HUES6 (cell line): ENCODE results near the gene NLK.
"Not testable (repeated sequence)": the region's sequence is repeated elsewhere in the genome, so short reads cannot be mapped to it uniquely, and the experiment has no call there.

Source experiments
- H3K27ac ChIP-seq: 2 replicates; pipeline ENCODE4 v1.7.0; 2013; ENCODE audit warnings: low read depth, mild to moderate bottlenecking, low read length, inconsistent platforms
- H3K27me3 ChIP-seq: 2 replicates; pipeline ENCODE4 v1.6.1; 2013; ENCODE audit warnings: low read length; ENCODE audit not compliant: control insufficient read depth, insufficient read depth
- H3K36me3 ChIP-seq: 2 replicates; pipeline ENCODE4 v1.6.1; 2013; ENCODE audit warnings: low read length; ENCODE audit not compliant: control insufficient read depth, insufficient read depth
- H3K4me1 ChIP-seq: 2 replicates; pipeline ENCODE4 v1.6.1; 2013; ENCODE audit warnings: low read length; ENCODE audit not compliant: control insufficient read depth, insufficient read depth
- H3K4me3 ChIP-seq: 2 replicates; pipeline ENCODE4 v1.5.1; 2013; ENCODE audit warnings: low read depth, low read length
- H3K9ac ChIP-seq: one replicate; pipeline ENCODE4 v1.6.1; 2013; ENCODE audit warnings: mild to moderate bottlenecking, low read length
- H3K9me3 ChIP-seq: 2 replicates; pipeline ENCODE4 v1.6.1; 2013; ENCODE audit warnings: low read depth, low read length; ENCODE audit not compliant: control insufficient read depth, insufficient read depth

The NLK gene

GRCh38 chr17:28008513-28008912 lies 34.0 kb upstream of the NLK start:
- H3K4me3 ChIP-seq = no peak overlapping the region
- no peak overlapping the region for H3K9ac ChIP-seq
- no peaks in the 10 kb centered on the region for H3K36me3 ChIP-seq
- H3K4me1 ChIP-seq = no peaks in the 10 kb centered on the region
- H3K9me3 ChIP-seq = no peaks in the 10 kb centered on the region
- no peak overlapping the region for H3K27ac ChIP-seq
- H3K27me3 ChIP-seq = peaks cover 7% of the 10 kb centered on the region; the same call in 1 of the 2 replicates

GRCh38 chr17:28010406-28010805 lies 32.1 kb upstream of the NLK start:
- Histone ChIP-seq H3K4me1 (no peaks in the 10 kb centered on the region), H3K4me3 (no peak overlapping the region), H3K9me3 (no peaks in the 10 kb centered on the region), H3K36me3 (no peaks in the 10 kb centered on the region), H3K27me3 (peaks cover 7% of the 10 kb centered on the region; the same call in 1 of the 2 replicates), H3K9ac (no peak overlapping the region), H3K27ac (no peak overlapping the region)

GRCh38 chr17:28018439-28019070 lies 23.9 kb upstream of the NLK start:
- Histone ChIP-seq H3K36me3 (no peaks in the 10 kb centered on the region), H3K9ac (no peak overlapping the region), H3K27ac (no peak overlapping the region), H3K27me3 (peaks cover 3% of the 10 kb centered on the region; the same call in 1 of the 2 replicates), H3K4me1 (no peaks in the 10 kb centered on the region), H3K4me3 (no peak overlapping the region), H3K9me3 (no peaks in the 10 kb centered on the region)

GRCh38 chr17:28020515-28020914 lies 22.0 kb upstream of the NLK start:
- Histone ChIP-seq H3K27ac (no peak overlapping the region), H3K9me3 (no peaks in the 10 kb centered on the region), H3K4me1 (no peaks in the 10 kb centered on the region), H3K9ac (no peak overlapping the region), H3K36me3 (no peaks in the 10 kb centered on the region), H3K27me3 (peaks cover 3% of the 10 kb centered on the region; the same call in 1 of the 2 replicates), H3K4me3 (no peak overlapping the region)

- Histone ChIP-seq H3K4me3 (no peak overlapping the region), H3K9me3 (no peaks in the 10 kb centered on the region), H3K9ac (no peak overlapping the region), H3K4me1 (0 out of 2 replicates have a peak, but pooled peaks cover 2% of the 10 kb centered on the region), H3K27me3 (no peaks in the 10 kb centered on the region), H3K36me3 (no peaks in the 10 kb centered on the region), H3K27ac (no peak overlapping the region)
These were observed 13.4 kb upstream of the NLK start for GRCh38 chr17:28029044-28029443.

GRCh38 chr17:28030386-28030785 lies 12.1 kb upstream of the NLK start:
- H3K27ac ChIP-seq = no peak overlapping the region
- H3K9ac ChIP-seq = no peak overlapping the region

GRCh38 chr17:28031174-28031573 lies 11.3 kb upstream of the NLK start:
- Histone ChIP-seq H3K4me3 (no peak overlapping the region), H3K9ac (no peak overlapping the region), H3K36me3 (no peaks in the 10 kb centered on the region), H3K27me3 (no peaks in the 10 kb centered on the region), H3K9me3 (no peaks in the 10 kb centered on the region), H3K27ac (no peak overlapping the region), H3K4me1 (0 out of 2 replicates have a peak, but pooled peaks cover 8% of the 10 kb centered on the region)

More at GRCh38 chr17:28030386-28030785, 12.1 kb upstream of the NLK start:
- Histone ChIP-seq H3K36me3 (no peaks in the 10 kb centered on the region), H3K9me3 (no peaks in the 10 kb centered on the region), H3K27me3 (no peaks in the 10 kb centered on the region), H3K4me1 (0 out of 2 replicates have a peak, but pooled peaks cover 8% of the 10 kb centered on the region), H3K4me3 (no peak overlapping the region)

- no peak overlapping the region for H3K9ac ChIP-seq
- no peaks in the 10 kb centered on the region for H3K27me3 ChIP-seq
- H3K36me3 ChIP-seq = no peaks in the 10 kb centered on the region
- H3K4me1 ChIP-seq = 0 out of 2 replicates have a peak, but pooled peaks cover 8% of the 10 kb centered on the region
- no peak overlapping the region for H3K4me3 ChIP-seq
- H3K27ac ChIP-seq = no peak overlapping the region
- H3K9me3 ChIP-seq = no peaks in the 10 kb centered on the region
These were observed 8.3 kb upstream of the NLK start for GRCh38 chr17:28033972-28034714.

- H3K27me3 ChIP-seq, H3K9ac ChIP-seq, H3K36me3 ChIP-seq, H3K4me1 ChIP-seq, H3K4me3 ChIP-seq, H3K27ac ChIP-seq, H3K9me3 ChIP-seq: not testable (repeated sequence)
These were observed 7.0 kb upstream of the NLK start for GRCh38 chr17:28035452-28035851.

GRCh38 chr17:28035884-28036283 lies 6.6 kb upstream of the NLK start:
- not testable (repeated sequence) for H3K27ac ChIP-seq, H3K9ac ChIP-seq, H3K27me3 ChIP-seq, H3K9me3 ChIP-seq, H3K4me1 ChIP-seq, H3K36me3 ChIP-seq, H3K4me3 ChIP-seq

- no peak overlapping the region for H3K4me3 ChIP-seq
- H3K27ac ChIP-seq = no peak overlapping the region
- H3K36me3 ChIP-seq = peaks cover 7% of the 10 kb centered on the region; the same call in 1 of the 2 replicates
- H3K27me3 ChIP-seq = no peaks in the 10 kb centered on the region
- no peak overlapping the region for H3K9ac ChIP-seq
- peaks cover 20% of the 10 kb centered on the region for H3K4me1 ChIP-seq
- no peaks in the 10 kb centered on the region for H3K9me3 ChIP-seq
These were observed 3.7 kb upstream of the NLK start for GRCh38 chr17:28038802-28039201.
